Activated B cell treated with CpG ODN at 0.5 μM for 24 hours (primary cell): ENCODE data around the gene GABRB3. TPM values are rescaled to one million over a fixed set of nuclear protein-coding genes. Genes with fewer than 3 reads are reported as not detected.

Experiments used
- ATAC-seq: fragments of 200-7000 bp; cut with Tn5 transposase; one replicate; pipeline ENCODE4 v1.10.0; 2021; ENCODE audit warnings: low read depth, mild to moderate bottlenecking, moderate library complexity
- CTCF ChIA-PET: fragments of 350-600 bp; sonication (Branson Sonifier 250); formaldehyde crosslinking; loops from one replicate; lab custom pipeline; 2021; ENCODE audit warnings: antibody characterized with exemption; lab: Charles Lee
- POLR2A ChIA-PET: fragments of 350-600 bp; sonication (Branson Sonifier 250); formaldehyde crosslinking; loops from one replicate; lab custom pipeline; 2021; ENCODE audit warnings: antibody characterized with exemption; lab: Charles Lee
- DNase-seq: peaks from one replicate; pipeline ENCODE4 v3.0.0; 2022
- H3K27ac Mint-ChIP-seq: one replicate; pipeline ENCODE4 v1.8.0; 2020; ENCODE audit warnings: mixed read lengths
- H3K27me3 Mint-ChIP-seq: one replicate; pipeline ENCODE4 v1.8.0; 2021; ENCODE audit warnings: mixed read lengths
- H3K36me3 Mint-ChIP-seq: one replicate; pipeline ENCODE4 v1.8.0; 2021; ENCODE audit warnings: low read depth, mixed read lengths
- H3K4me1 Mint-ChIP-seq: one replicate; pipeline ENCODE4 v1.8.0; 2021; ENCODE audit warnings: mixed read lengths
- H3K4me3 Mint-ChIP-seq: one replicate; pipeline ENCODE4 v1.8.0; 2020; ENCODE audit warnings: mild to moderate bottlenecking, mixed read lengths
- H3K9me3 Mint-ChIP-seq: one replicate; pipeline ENCODE4 v1.8.0; 2020; ENCODE audit warnings: mixed read lengths
- CTCF ChIP-seq: fragments of 200-600 bp; IDR thresholded peaks from one replicate; pipeline ENCODE4 v1.8.0; 2022; ENCODE audit warnings: antibody characterized with exemption, mild to moderate bottlenecking
- intact Hi-C: fragments of 100-400 bp; cut with micrococcal nuclease; formaldehyde crosslinking; loops from one replicate; pipeline ENCODE4 v1.15.1; 2024
- total RNA-seq: library from RNA; stranded (reverse); gene quantifications from 2 replicates; pipeline ENCODE4 v1.2.3, GENCODE V29; 2022

Gene GABRB3
- total RNA-seq, 1 donor from 2014 or later, result not detected

GRCh38 chr15:26804063-26804804 lies 31.4 kb upstream of the GABRB3 start:
- Mint-ChIP-seq H3K27me3 (no peaks in the 10 kb centered on the region), H3K4me3 (no peak overlapping the region), H3K36me3 (no peaks in the 10 kb centered on the region), H3K9me3 (no peaks in the 10 kb centered on the region), H3K27ac (no peak overlapping the region), H3K4me1 (no peaks in the 10 kb centered on the region)
- no peak for TF ChIP-seq CTCF
- ChIA-PET CTCF (no interaction called here), POLR2A (no interaction called here)
- ATAC-seq, result no peak
- intact Hi-C loops, result no loop called here
- DNase-seq, result no peak

GRCh38 chr15:26790118-26790517 lies 17.3 kb upstream of the GABRB3 start:
- TF ChIP-seq CTCF, result no peak
- Mint-ChIP-seq H3K9me3 (peaks cover 6% of the 10 kb centered on the region), H3K4me1 (no peaks in the 10 kb centered on the region), H3K27me3 (no peaks in the 10 kb centered on the region), H3K4me3 (no peak overlapping the region), H3K36me3 (no peaks in the 10 kb centered on the region), H3K27ac (no peak overlapping the region)
- ChIA-PET CTCF (no interaction called here), POLR2A (no interaction called here)
- ATAC-seq (no peak), DNase-seq (no peak)
- intact Hi-C loops, result no loop called here

- Mint-ChIP-seq H3K27me3 (no peaks in the 10 kb centered on the region), H3K4me1 (no peaks in the 10 kb centered on the region), H3K27ac (no peak overlapping the region), H3K9me3 (no peaks in the 10 kb centered on the region), H3K36me3 (no peaks in the 10 kb centered on the region), H3K4me3 (no peak overlapping the region)
- no peak for TF ChIP-seq CTCF
- intact Hi-C loops, result no loop called here
- ChIA-PET POLR2A (no interaction called here), CTCF (no interaction called here)
- DNase-seq (no peak), ATAC-seq (no peak)
Measured at GRCh38 chr15:26781816-26782215, 8.9 kb upstream of the GABRB3 start.

GRCh38 chr15:26773917-26774316 lies 1.1 kb upstream of the GABRB3 start:
- no peaks in the 10 kb centered on the region for H3K36me3 Mint-ChIP-seq
- intact Hi-C loops, result no loop called here
- peaks cover 26% of the 10 kb centered on the region for H3K27me3 Mint-ChIP-seq
- H3K4me1 Mint-ChIP-seq, result peaks cover 2% of the 10 kb centered on the region
- H3K4me3 Mint-ChIP-seq, result no peak overlapping the region
- DNase-seq (no peak), ATAC-seq (no peak)
- H3K9me3 Mint-ChIP-seq, result no peaks in the 10 kb centered on the region
- no peak for TF ChIP-seq CTCF
- ChIA-PET CTCF (no interaction called here), POLR2A (no interaction called here)
- no peak overlapping the region for H3K27ac Mint-ChIP-seq

GRCh38 chr15:26773067-26773877 lies 406 bp upstream of the GABRB3 start:
- ChIA-PET CTCF (no interaction called here), POLR2A (no interaction called here)
- DNase-seq, result no peak
- no peak for ATAC-seq
- Mint-ChIP-seq H3K27me3 (peaks cover 26% of the 10 kb centered on the region), H3K9me3 (no peaks in the 10 kb centered on the region), H3K27ac (no peak overlapping the region), H3K36me3 (no peaks in the 10 kb centered on the region), H3K4me3 (no peak overlapping the region), H3K4me1 (peaks cover 2% of the 10 kb centered on the region)
- intact Hi-C loops, result no loop called here
- TF ChIP-seq CTCF, result no peak
